PC-9 (cell line): ENCODE measurements around the gene TEX48. TPM values are rescaled to one million over a fixed set of nuclear protein-coding genes. Genes with fewer than 3 reads are reported as not detected.

Experiments used
- BruUV-seq: library from RNA; stranded (reverse); fragments of 400-500 nt; replicated peaks from 2 replicates; lab custom pipeline; 2021; lab: Mats Ljungman, UMichigan
- CTCF ChIA-PET: fragments of 300-600 bp; sonication (Branson Sonifier 250); formaldehyde crosslinking; loops from one replicate; lab custom pipeline; 2022; ENCODE audit warnings: antibody characterized with exemption; lab: Charles Lee
- POLR2A ChIA-PET: fragments of 300-600 bp; sonication (Branson Sonifier 250); formaldehyde crosslinking; loops from one replicate; lab custom pipeline; 2022; ENCODE audit warnings: antibody characterized with exemption; ENCODE audit not compliant: unreplicated experiment; lab: Charles Lee
- DNase-seq, 2 experiments: peaks; one replicate each; pipeline versions ENCODE4 v3.0.0 to v3.0.0-alpha.2; 2015 to 2022; ENCODE audit warnings: mixed read lengths in 1 of 2
- H2AFZ ChIP-seq: fragments of 200-600 bp; sonication (generic); 2 replicates; pipeline ENCODE4 v1.8.1; 2017; ENCODE audit warnings: antibody characterized with exemption
- H3F3A ChIP-seq: fragments of 200-600 bp; sonication (generic); 2 replicates; pipeline ENCODE4 v1.8.1; 2017; ENCODE audit warnings: antibody characterized with exemption, mild to moderate bottlenecking, low read depth; ENCODE audit not compliant: insufficient read depth
- H3K27ac ChIP-seq: fragments of 200-600 bp; sonication (generic); 2 replicates; pipeline ENCODE4 v1.6.1; 2016; ENCODE audit warnings: mixed run types
- H3K27me3 ChIP-seq: fragments of 200-600 bp; sonication (generic); 2 replicates; pipeline ENCODE4 v1.6.1; 2016; ENCODE audit warnings: low read depth, mixed run types; ENCODE audit not compliant: insufficient read depth
- H3K36me3 ChIP-seq: fragments of 200-600 bp; sonication (generic); 2 replicates; pipeline ENCODE4 v1.6.1; 2016; ENCODE audit warnings: low read depth, mixed run types
- H3K4me1 ChIP-seq: fragments of 200-600 bp; sonication (generic); replicated peaks from 2 replicates; pipeline ENCODE4 v1.6.1; 2016; ENCODE audit warnings: mixed run types; ENCODE audit not compliant: insufficient read depth
- H3K4me2 ChIP-seq: fragments of 200-600 bp; sonication (generic); 2 replicates; pipeline ENCODE4 v1.6.1; 2017; ENCODE audit warnings: mixed run types
- H3K4me3 ChIP-seq: fragments of 200-600 bp; sonication (generic); 2 replicates; pipeline ENCODE4 v1.6.1; 2016; ENCODE audit warnings: mixed run types
- H3K79me2 ChIP-seq: fragments of 200-600 bp; sonication (generic); 2 replicates; pipeline ENCODE4 v1.6.1; 2017; ENCODE audit warnings: low read depth, mixed run types
- H3K9me2 ChIP-seq: fragments of 200-600 bp; sonication (generic); 2 replicates; pipeline ENCODE4 v1.8.1; 2017; ENCODE audit warnings: mild to moderate bottlenecking; ENCODE audit not compliant: insufficient read depth
- H3K9me3 ChIP-seq: fragments of 200-600 bp; sonication (generic); 2 replicates; pipeline ENCODE4 v1.8.1; 2016; ENCODE audit warnings: low read depth; ENCODE audit not compliant: insufficient read depth
- H4K20me1 ChIP-seq: fragments of 200-600 bp; sonication (generic); 2 replicates; pipeline ENCODE4 v1.8.1; 2017; ENCODE audit not compliant: insufficient read depth
- CTCF ChIP-seq: fragments of 200-600 bp; sonication (generic); conservative IDR thresholded peaks from 2 replicates; pipeline ENCODE4 v1.6.1; 2017; ENCODE audit warnings: mixed run types, antibody characterized with exemption, mild to moderate bottlenecking, moderate library complexity
- EZH2 ChIP-seq: fragments of 200-600 bp; sonication (generic); IDR thresholded peaks from 2 replicates; pipeline ENCODE4 v1.8.0; 2017; ENCODE audit warnings: antibody characterized with exemption, low read depth
- intact Hi-C: fragments of 100-400 bp; cut with micrococcal nuclease; formaldehyde crosslinking; loops from one replicate; pipeline ENCODE4 v1.10.0; 2022; ENCODE audit not compliant: unreplicated experiment
- total RNA-seq: library from RNA; stranded (reverse); gene quantifications from 2 replicates; pipeline ENCODE4 v1.2.3, GENCODE V29; 2021

The TEX48 gene
- total RNA-seq, 1 experiment from 2014 or later = not detected

- H3K4me1 ChIP-seq = peaks cover 12% of the 10 kb centered on the region
- no peak overlapping the region for H3K4me2 ChIP-seq
- no peak overlapping the region for H3K4me3 ChIP-seq
- intact Hi-C loops = loop anchor here (1.0 to 5.0 kb wide), 5 partner anchors 34 to 839 kb away; partner anchors contain the start of gene TNFSF15
- no peaks in the 10 kb centered on the region for H3K79me2 ChIP-seq
- no peak overlapping the region for H2AFZ ChIP-seq
- 0 out of 2 replicates have a peak, but pooled peaks cover 4% of the 10 kb centered on the region for H3K9me3 ChIP-seq
- no peaks in the 10 kb centered on the region for H3F3A ChIP-seq
- H3K27ac ChIP-seq = no peak overlapping the region
- no peaks in the 10 kb centered on the region for H3K27me3 ChIP-seq
- DNase-seq = no peak
- CTCF ChIA-PET = interaction anchor here (0.8 kb wide), 1 partner anchor 226 kb away, joined by 3 read pairs; no protein-coding TSS in a partner anchor
- H3K36me3 ChIP-seq = no peaks in the 10 kb centered on the region
- no peaks in the 10 kb centered on the region for H4K20me1 ChIP-seq
- no TSS peak for BruUV-seq
- POLR2A ChIA-PET = interaction anchor here (0.6 kb wide), 1 partner anchor 13 kb away, joined by 7 read pairs; no protein-coding TSS in a partner anchor
- H3K9me2 ChIP-seq = no peaks in the 10 kb centered on the region
- no peak for TF ChIP-seq CTCF
- no peak for TF ChIP-seq EZH2
Observed at GRCh38 chr9:114682846-114683245, 854 bp upstream of the TEX48 start.

GRCh38 chr9:114680259-114681001 is 1.6 kb downstream of the TEX48 start:
- Histone ChIP-seq H3K9me3 (0 out of 2 replicates have a peak, but pooled peaks cover 4% of the 10 kb centered on the region), H3K27me3 (no peaks in the 10 kb centered on the region), H3K9me2 (no peaks in the 10 kb centered on the region), H3K4me3 (no peak overlapping the region), H3K36me3 (no peaks in the 10 kb centered on the region), H3K27ac (no peak overlapping the region), H4K20me1 (no peaks in the 10 kb centered on the region), H3K4me2 (no peak overlapping the region), H2AFZ (no peak overlapping the region), H3K4me1 (peaks cover 24% of the 10 kb centered on the region), H3K79me2 (no peaks in the 10 kb centered on the region), H3F3A (no peaks in the 10 kb centered on the region)
- intact Hi-C loops = loop anchor here (1.0 to 5.0 kb wide), 5 partner anchors 37 to 842 kb away; partner anchors contain the start of gene TNFSF15
- POLR2A ChIA-PET = interaction anchor here (0.6 to 0.7 kb wide), 3 partner anchors 207 to 835 kb away, joined by 3 to 7 read pairs (median 6); no protein-coding TSS in a partner anchor
- BruUV-seq = no TSS peak
- no peak for TF ChIP-seq CTCF
- TF ChIP-seq EZH2 = no peak
- DNase-seq = no peak
- CTCF ChIA-PET = interaction anchor here (0.6 to 1.1 kb wide), 7 partner anchors 11 to 1390 kb away, joined by 3 to 11 read pairs (median 5); no protein-coding TSS in a partner anchor

- DNase-seq = no peak
- H3K79me2 ChIP-seq = no peaks in the 10 kb centered on the region
- no peaks in the 10 kb centered on the region for H3F3A ChIP-seq
- POLR2A ChIA-PET = no interaction called here
- no peak overlapping the region for H3K4me2 ChIP-seq
- intact Hi-C loops = no loop called here
- H3K4me1 ChIP-seq = peaks cover 24% of the 10 kb centered on the region
- no peak overlapping the region for H3K4me3 ChIP-seq
- H3K9me3 ChIP-seq = no peaks in the 10 kb centered on the region
- TF ChIP-seq EZH2 = no peak
- TF ChIP-seq CTCF = no peak
- H4K20me1 ChIP-seq = no peaks in the 10 kb centered on the region
- H3K27me3 ChIP-seq = no peaks in the 10 kb centered on the region
- CTCF ChIA-PET = interaction anchor here (0.7 kb wide), 1 partner anchor 422 kb away, joined by 3 read pairs; no protein-coding TSS in a partner anchor
- H3K36me3 ChIP-seq = no peaks in the 10 kb centered on the region
- no peak overlapping the region for H3K27ac ChIP-seq
- no peak overlapping the region for H2AFZ ChIP-seq
- no peaks in the 10 kb centered on the region for H3K9me2 ChIP-seq
- no TSS peak for BruUV-seq
Observed at GRCh38 chr9:114678795-114679194, 3.2 kb downstream of the TEX48 start.
